MM.1S (cell line): Measurements from ENCODE around the gene PAGE4.

Experiments used
- CTCF ChIP-seq: fragments of 300-600 bp; sonication (generic); IDR thresholded peaks from 2 replicates; pipeline ENCODE4 v1.5.1; 2016; ENCODE audit warnings: antibody characterized with exemption, low read length, mixed read lengths
- EZH2 ChIP-seq: fragments of 300-600 bp; sonication (generic); optimal IDR thresholded peaks from 2 replicates; pipeline ENCODE3; 2017; ENCODE audit warnings: low read depth, mild to moderate bottlenecking, antibody characterized with exemption, low read length, mixed read lengths
- EZH2phosphoT487 ChIP-seq: fragments of 300-600 bp; sonication (generic); IDR thresholded peaks from 2 replicates; pipeline ENCODE4 v1.6.1; 2018; ENCODE audit warnings: antibody characterized with exemption, low read length

GRCh38 chrX:49858341-49858740, 29.2 kb downstream of the PAGE4 start:
- TF ChIP-seq CTCF (no peak), EZH2 (no peak), EZH2phosphoT487 (no peak)
